ENCODE measurements around the gene PODXL2. TPM values are rescaled to one million over a fixed set of nuclear protein-coding genes. Genes with fewer than 3 reads are reported as not detected.
A peak's percentile ranks its signal among the peaks of the same experiment; 100 is the strongest.

PODXL2 gene
- 1 to 10 TPM; 3.2 to 9.4 (median 8.0) TPM for total RNA-seq

GRCh38 chr3:127628788-127629466 is at the start of gene PODXL2:
Gene PODXL2, plus strand, starts transcription at chr3:127629185. Its CDS starts 35 bp downstream, at chr3:127629220.
- Histone ChIP-seq H3K9me3 (no peaks in the 10 kb centered on the region), H3K27me3 (no peaks in the 10 kb centered on the region), H3K36me3 (no peaks in the 10 kb centered on the region), H3K4me1 (peaks cover 6 to 7% of the 10 kb centered on the region in 2 donors), H3K27ac (no peak within 1 kb of the TSS), H3K4me3 (replicated peaks in 1 of 3) (peak within 1 kb of the TSS in 1 of 3 donors; percentile 34)
- TF ChIP-seq POLR2A (IDR thresholded peaks at IDR 0.05) (no peak), CTCF (IDR thresholded peaks at IDR 0.05) (no peak)
- peak; percentile 59 to 67 for DNase-seq
- intact Hi-C loops (cut with DNase I) = no loop called here
- 26 to 34% methylated on average over 7 to 13 of the region's 105 CpGs for WGBS, 2 donors

- no peak for DNase-seq
- H3K4me3 ChIP-seq (replicated peaks in 1 of 3) = no peak overlapping the region
- intact Hi-C loops (cut with DNase I) = no loop called here
- no peak overlapping the region for H3K27ac ChIP-seq
- WGBS, 2 donors = 83 to 85% methylated on average over 7 to 9 of the region's 11 CpGs
- peaks cover 0 to 7% of the 10 kb centered on the region in 2 donors for H3K4me1 ChIP-seq
- H3K27me3 ChIP-seq = no peaks in the 10 kb centered on the region
- peaks cover 0 to 3% of the 10 kb centered on the region in 2 donors for H3K36me3 ChIP-seq
- no peaks in the 10 kb centered on the region for H3K9me3 ChIP-seq
- TF ChIP-seq CTCF (IDR thresholded peaks at IDR 0.05) = no peak
- TF ChIP-seq POLR2A (IDR thresholded peaks at IDR 0.05) = no peak
These were observed 48.5 kb upstream of the PODXL2 start for GRCh38 chr3:127580327-127581060.

GRCh38 chr3:127584734-127585133 is 44.3 kb upstream of the PODXL2 start:
- intact Hi-C loops (cut with DNase I) = no loop called here
- no peaks in the 10 kb centered on the region for H3K9me3 ChIP-seq
- no peak overlapping the region for H3K27ac ChIP-seq
- no peak overlapping the region for H3K4me3 ChIP-seq (replicated peaks in 1 of 3)
- no peak for DNase-seq
- TF ChIP-seq POLR2A (IDR thresholded peaks at IDR 0.05) = no peak
- TF ChIP-seq CTCF (IDR thresholded peaks at IDR 0.05) = no peak
- peaks cover 8 to 19% of the 10 kb centered on the region in 2 donors for H3K4me1 ChIP-seq
- WGBS, 2 donors = 95 to 96% methylated on average over 6 of the region's 6 CpGs
- H3K36me3 ChIP-seq = no peaks in the 10 kb centered on the region
- no peaks in the 10 kb centered on the region for H3K27me3 ChIP-seq

- Histone ChIP-seq H3K9me3 (no peaks in the 10 kb centered on the region), H3K27ac (no peak overlapping the region), H3K4me1 (peaks cover 8 to 19% of the 10 kb centered on the region in 2 donors), H3K4me3 (replicated peaks in 1 of 3) (no peak overlapping the region), H3K27me3 (no peaks in the 10 kb centered on the region), H3K36me3 (no peaks in the 10 kb centered on the region)
- TF ChIP-seq POLR2A (IDR thresholded peaks at IDR 0.05) (no peak), CTCF (IDR thresholded peaks at IDR 0.05) (no peak)
- DNase-seq = peak; percentile 41 to 44
- intact Hi-C loops (cut with DNase I) = no loop called here
- 40 to 49% methylated on average over 4 of the region's 4 CpGs for WGBS, 2 donors
These were observed 43.7 kb upstream of the PODXL2 start for GRCh38 chr3:127585163-127585812.
